GM21528 (cell line): ENCODE results near the gene ZFHX2.

Source experiments
- ATAC-seq: cut with Tn5 transposase; IDR thresholded peaks from one replicate; pipeline ENCODE4 v1.9.1; 2021; ENCODE audit warnings: mild to moderate bottlenecking, moderate library complexity; ENCODE audit not compliant: unreplicated experiment, low FRiP score

ZFHX2 gene

DNA sequence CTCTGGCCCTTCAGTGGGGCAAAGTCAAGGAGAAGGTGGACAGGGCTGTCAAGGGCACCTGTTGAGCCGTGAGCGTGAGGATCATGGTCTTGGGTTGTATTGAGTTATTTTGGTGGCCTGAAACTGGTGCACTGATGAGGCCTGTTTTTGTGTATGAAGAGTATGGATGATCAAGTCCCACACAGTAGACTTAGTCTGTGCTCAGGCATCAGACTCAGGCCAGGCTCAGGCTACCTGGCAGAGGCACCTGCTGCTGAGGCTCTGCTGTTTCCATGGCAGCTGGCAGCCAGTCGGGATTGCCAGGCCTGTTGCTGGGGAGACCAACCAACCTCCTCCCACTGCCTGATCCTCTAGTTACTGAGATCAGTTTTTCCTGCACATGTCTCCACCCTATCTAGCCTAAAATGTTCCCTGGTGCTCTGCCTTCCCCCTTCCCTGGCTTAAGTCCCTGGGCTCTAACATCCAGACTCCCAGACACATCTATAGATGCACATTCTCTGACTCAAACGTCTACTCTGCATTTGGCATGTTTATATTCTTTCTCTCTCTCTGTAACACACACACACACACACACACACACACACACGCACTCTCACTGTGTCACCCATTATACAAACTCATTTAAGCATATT is 21.9 kb upstream of the ZFHX2 start:
- ATAC-seq, result no peak

DNA sequence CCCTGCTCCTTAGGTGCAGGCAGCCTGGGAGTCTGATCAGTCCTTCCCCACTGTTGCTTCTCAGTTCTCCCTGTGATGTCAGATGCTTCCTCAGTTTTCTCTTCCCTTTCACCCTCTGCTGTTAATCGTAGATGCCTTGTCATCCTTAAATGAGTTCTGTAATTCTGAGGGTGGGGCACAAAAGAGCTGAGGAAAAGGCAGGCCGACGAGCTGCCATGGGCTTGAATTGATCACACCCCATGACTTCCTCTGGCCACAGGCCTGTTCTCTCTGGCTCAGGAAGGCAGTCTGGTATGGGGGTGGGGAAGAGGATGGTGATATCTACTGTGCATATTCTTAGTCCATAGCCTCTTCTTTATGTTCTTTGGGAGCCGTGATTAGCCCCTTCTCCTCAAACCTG is 21.3 kb upstream of the ZFHX2 start:
- ATAC-seq, result no peak

- ATAC-seq, result no peak
Measured at GRCh38 chr14:23572524-23572828, 20.9 kb upstream of the ZFHX2 start.

- ATAC-seq, result no peak
Measured at GRCh38 chr14:23571701-23572523, 20.3 kb upstream of the ZFHX2 start.

GRCh38 chr14:23570806-23571483 is 19.4 kb upstream of the ZFHX2 start:
- ATAC-seq, result no peak

DNA sequence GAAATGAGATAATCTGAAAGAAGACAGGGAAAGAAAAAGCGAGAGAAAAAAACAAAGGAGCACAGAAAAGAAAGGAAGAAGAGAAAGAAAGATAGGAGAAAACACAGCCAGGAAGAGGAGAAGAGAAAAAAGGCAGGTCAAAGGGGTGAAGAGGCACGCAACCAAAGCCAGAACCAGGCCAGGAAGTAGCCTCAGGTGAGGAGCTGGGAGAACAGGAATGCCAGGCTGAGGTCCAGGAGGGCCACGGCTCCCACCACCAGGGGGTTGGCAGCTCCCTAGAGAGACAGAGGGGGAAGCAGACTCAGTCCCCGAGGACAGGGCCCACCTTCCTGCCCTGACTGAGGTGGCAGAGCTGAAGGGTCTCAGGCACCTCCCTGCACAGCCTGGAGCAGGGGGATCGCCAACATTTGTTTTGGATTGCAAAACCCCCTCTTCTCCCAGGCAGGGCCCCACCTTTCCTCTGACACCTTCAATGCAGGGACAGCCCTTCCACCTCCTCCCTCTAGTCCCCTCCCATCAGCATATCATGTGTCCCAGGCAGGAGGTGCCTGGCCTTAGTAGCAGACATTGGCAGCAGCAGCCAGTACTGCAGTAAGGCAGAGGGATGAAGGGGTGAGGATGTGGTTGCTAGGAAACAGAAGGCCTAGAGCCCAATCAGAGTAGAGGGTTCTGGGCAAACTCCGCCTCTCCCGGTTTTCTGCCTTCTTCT is 18.0 kb upstream of the ZFHX2 start:
- no peak for ATAC-seq

- ATAC-seq, result no peak
Measured at GRCh38 chr14:23568600-23569331, 17.2 kb upstream of the ZFHX2 start.

GRCh38 chr14:23568021-23568599 is 16.5 kb upstream of the ZFHX2 start:
- no peak for ATAC-seq

GRCh38 chr14:23567186-23568020 is 15.8 kb upstream of the ZFHX2 start, which contains the start of gene AP1G2:
AP1G2 (minus strand) TSS chr14:23567791; CDS start chr14:23567314, 477 bp downstream.
- ATAC-seq, result peak; percentile 90

DNA sequence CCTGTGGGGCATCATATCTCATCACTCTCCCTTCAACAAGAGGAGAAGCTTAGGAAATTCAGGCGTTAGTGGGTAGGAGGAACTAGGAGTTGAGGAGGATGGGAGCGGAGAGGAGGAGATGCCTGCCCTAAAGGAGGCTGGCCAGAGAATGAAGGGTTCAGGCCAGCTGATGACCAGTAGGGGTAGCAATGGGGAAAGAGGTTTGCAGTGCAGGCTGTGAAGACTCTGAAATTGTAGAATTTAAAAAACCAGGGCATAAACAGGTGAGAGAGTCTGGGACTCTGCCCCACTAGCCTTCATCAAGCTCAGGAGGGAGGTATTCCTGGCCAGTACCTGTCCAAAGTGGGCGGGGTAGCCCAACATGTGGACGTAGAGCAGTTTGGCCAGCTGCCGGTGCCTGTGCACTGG is 15.2 kb upstream of the ZFHX2 start:
- peak; percentile 4 for ATAC-seq

DNA sequence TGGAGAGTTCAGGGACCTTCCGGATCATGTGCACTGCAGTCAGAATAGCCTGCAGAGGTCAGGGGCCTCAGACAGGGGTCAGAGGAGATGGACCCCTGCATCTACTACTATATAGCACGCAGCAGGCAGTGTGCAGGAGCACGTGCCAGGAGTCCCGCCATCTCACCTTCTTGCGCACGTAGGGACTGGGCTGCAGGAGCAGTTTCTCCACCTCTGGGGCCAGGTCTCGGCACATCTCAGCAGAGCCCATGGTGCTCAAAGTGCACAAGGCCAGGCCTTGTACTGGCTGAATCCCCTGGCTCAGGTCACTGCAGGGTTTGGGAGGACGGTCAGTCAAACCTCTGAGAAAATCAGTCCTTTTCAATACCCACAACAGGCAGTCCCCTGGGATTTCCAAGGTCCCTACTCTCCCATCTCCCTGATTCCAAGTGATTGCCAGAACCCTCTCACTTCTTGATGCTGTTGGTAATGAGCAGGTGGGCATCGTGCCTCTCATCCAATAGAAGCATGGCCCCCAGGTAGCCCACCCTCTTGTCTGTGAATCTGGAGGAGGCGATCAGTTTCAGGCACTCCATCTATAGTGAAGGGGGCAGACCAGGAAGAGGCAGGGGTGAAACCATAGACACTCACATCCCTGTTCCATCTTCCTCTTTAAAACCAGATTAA is 14.7 kb upstream of the ZFHX2 start:
- ATAC-seq, result no peak

DNA sequence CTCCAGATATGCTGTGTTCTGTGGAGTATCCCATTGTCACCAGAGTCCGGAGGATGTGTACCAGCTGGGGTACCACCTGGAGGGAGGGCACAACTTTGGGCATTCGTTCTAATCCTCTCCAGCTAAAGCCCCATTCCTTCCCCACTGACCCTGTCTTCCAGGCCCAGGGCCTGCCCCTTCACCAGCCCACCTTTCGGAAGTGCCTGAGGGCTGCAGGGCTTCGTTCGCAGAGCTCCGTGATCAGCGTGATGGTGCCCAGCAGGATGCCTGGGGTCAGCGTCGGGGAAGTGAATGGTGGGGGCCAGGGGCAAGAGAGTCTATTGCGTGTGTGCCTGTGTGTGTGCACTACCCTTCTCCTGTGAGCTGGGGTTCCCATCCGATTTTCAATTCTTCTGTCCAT is 14.1 kb upstream of the ZFHX2 start:
- ATAC-seq, result no peak

DNA sequence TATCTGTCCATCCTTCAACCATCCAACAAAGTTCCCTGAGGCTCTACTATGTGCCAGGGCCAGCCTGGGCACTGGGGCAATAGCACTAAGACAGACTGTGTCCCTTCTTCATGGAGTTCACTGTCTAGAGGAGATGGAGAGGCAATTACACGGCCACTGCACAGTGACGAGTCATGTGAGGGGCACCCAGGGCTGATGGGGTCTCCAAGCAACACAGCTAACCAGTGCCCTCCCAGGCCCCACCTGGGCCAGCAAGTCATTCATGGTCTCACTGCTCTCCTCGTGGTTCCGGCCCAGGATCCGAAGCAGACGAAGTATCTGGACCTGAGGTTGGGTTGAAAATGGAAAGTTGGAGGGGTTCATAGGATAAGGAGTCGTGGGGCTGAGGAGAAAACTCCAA is 13.3 kb upstream of the ZFHX2 start:
- no peak for ATAC-seq

DNA sequence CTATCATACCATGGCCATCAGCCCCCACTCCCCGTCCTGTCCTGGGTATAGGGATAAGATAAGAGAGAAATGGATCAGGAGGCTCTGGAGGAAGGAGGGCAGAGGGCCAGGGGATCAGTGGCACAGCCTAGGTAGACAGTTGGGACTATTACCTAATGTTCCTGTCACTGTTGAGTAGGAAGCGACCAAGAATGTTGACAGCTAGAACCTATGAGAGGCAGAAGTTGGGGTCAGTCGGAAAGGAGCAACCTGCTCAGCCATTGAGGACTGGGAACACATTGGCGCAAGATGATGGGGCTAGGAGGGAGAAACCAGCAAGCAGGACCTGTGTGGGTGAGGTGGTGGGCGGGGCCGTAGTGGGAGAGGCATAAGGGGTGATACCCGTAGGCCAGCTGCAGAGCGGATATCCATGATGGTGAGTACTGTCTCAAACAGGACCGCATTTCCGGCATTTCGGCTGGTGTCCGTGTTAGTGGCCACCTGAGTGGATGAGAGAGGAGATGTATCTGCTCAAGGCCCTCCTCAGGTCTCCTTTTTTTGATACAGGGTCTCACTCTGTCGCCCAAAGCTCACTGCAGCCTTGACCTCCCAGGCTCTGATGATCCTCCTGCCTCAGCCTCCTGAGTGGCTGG is 12.7 kb upstream of the ZFHX2 start:
- no peak for ATAC-seq

- ATAC-seq, result no peak
Measured at GRCh38 chr14:23563473-23564180, 12.1 kb upstream of the ZFHX2 start.

GRCh38 chr14:23562822-23563472 is 11.4 kb upstream of the ZFHX2 start:
- ATAC-seq, result no peak
